Lung (tissue), 12 donors: ENCODE data around the gene RGMA. TPM values are rescaled to one million over a fixed set of nuclear protein-coding genes. Genes with fewer than 3 reads are reported as not detected.
A peak's percentile ranks its signal among the peaks of the same experiment; 100 is the strongest.

Experiments used
- ATAC-seq: fragments of 200-7000 bp; cut with Tn5 transposase; one replicate; pipeline ENCODE4 v1.9.1; 2020; ENCODE audit warnings: moderate number of reproducible peaks; ENCODE audit not compliant: insufficient read depth, low FRiP score
- DNase-seq, 3 donors: peaks; one replicate each; pipeline ENCODE4 v3.0.0-alpha.2; 2013 to 2017
- H3K27ac ChIP-seq, 2 donors: one replicate each; pipeline ENCODE4 v1.5.1; 2013; ENCODE audit warnings: mild to moderate bottlenecking in 2 of 2, moderate library complexity in 2 of 2, control low read depth in 1 of 2, inconsistent platforms in 1 of 2, low read depth in 1 of 2, low read length in 1 of 2
- H3K27me3 ChIP-seq, 3 donors: one replicate each; pipeline ENCODE4 v1.5.1; 2013; ENCODE audit warnings: low read length in 2 of 3; ENCODE audit not compliant: control insufficient read depth in 3 of 3, insufficient read depth in 3 of 3
- H3K36me3 ChIP-seq, 4 donors: one replicate each; pipeline ENCODE4 v1.5.1; 2013; ENCODE audit warnings: low read length in 4 of 4, mild to moderate bottlenecking in 1 of 4, moderate library complexity in 1 of 4; ENCODE audit not compliant: control insufficient read depth in 4 of 4, insufficient read depth in 4 of 4
- H3K4me1 ChIP-seq, 5 donors: one replicate each; pipeline ENCODE4 v1.5.1; 2013; ENCODE audit warnings: low read length in 5 of 5, mild to moderate bottlenecking in 2 of 5, moderate library complexity in 1 of 5; ENCODE audit not compliant: control insufficient read depth in 5 of 5, insufficient read depth in 5 of 5
- H3K4me3 ChIP-seq: one replicate; pipeline ENCODE4 v1.5.1; 2013; ENCODE audit warnings: mild to moderate bottlenecking, control low read depth, moderate library complexity
- H3K9ac ChIP-seq, 2 donors: one replicate each; pipeline ENCODE4 v1.5.1; 2013; ENCODE audit warnings: low read length in 2 of 2, control low read depth in 1 of 2; ENCODE audit not compliant: insufficient read depth in 1 of 2
- H3K9me3 ChIP-seq, 4 donors: one replicate each; pipeline ENCODE4 v1.5.1; 2013; ENCODE audit warnings: low read length in 3 of 4, mild to moderate bottlenecking in 1 of 4, moderate library complexity in 1 of 4; ENCODE audit not compliant: control insufficient read depth in 4 of 4, insufficient read depth in 3 of 4
- WGBS, 2 donors: extraction: QIAGEN DNeasy Blood & Tissue Kit; methylation state at CpG; one replicate each; pipeline ENCODE4 v1.1.7; 2013; 5-methylcytosine and 5-hydroxymethylcytosine counted together
- polyA plus RNA-seq, 2 donors: library from polyadenylated mRNA; stranded (reverse); fragments of 200-250 nt; gene quantifications; one replicate each; pipeline ENCODE4 v1.2.1, GENCODE V29; 2013
- total RNA-seq, 2 donors: library from RNA; depleted of rRNA in 1 of 2; stranded (reverse); fragments of >200 nt in 1 of 2; gene quantifications; one replicate each; pipeline ENCODE4 v1.2.1, GENCODE V29; 2014 to 2021
- TF ChIP-seq, protein P1 (sequence below): IDR thresholded peaks from 2 replicates; pipeline ENCODE4 v1.5.1; 2012; ENCODE audit warnings: mild to moderate bottlenecking; ENCODE audit errors: control extremely low read depth, extremely low read depth
- donor health status: control.
- donor health status: control.
- donor health status: Bipolar disorder and iron deficiency.
- donor health status: healthy.
- donor health status: DM: yes; HTN: yes; CAD: no.

The RGMA gene
- total and polyA plus RNA-seq, 4 donors = 2.3 to 11.3 (median 5.0) TPM

DNA sequence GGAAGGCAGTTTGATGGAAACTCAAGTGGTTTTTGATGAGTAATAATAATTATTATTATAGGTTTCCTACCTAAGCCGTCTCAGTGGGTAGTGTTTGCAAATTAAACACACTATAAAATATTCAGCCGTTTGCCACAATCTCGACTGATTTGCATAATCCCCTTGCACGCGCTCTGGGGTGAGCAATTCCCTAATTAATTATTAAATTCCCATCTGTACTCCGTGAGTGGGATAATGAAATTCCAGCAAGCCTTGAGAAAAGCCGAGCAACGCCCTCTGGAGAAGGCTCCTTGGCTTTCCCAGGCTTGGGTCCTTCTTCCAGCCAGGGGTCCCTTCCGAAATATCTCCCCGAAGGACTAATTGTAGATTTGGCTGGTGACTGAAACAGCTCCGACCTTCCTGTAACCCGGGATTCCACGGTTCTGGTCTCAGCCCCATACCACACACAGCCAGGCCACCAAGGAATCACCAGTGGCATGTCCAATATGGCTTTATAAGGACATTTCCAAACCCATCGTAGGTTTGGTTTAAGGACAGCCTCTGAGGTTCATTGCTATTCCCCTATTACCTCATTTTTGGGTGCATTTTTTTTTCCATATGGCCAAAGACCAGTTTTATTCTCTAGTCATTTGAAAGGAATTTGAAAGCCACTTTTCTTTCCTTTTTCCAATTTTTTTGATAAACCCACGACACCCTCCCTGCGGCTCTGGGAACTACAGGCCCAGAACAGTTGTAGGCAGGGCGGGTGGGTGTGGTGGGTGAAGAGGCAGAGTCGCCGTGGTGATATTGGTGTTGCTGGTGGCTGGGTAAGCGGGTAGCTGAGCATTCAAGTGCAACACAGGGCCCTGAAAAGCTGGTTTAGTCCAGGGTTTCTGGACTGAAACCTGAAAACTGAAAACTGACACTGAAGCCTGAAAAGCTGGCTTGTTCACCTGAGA lies 33.2 kb upstream of the RGMA start:
- WGBS, 2 donors = 88 to 93% methylated on average over 20 of the region's 20 CpGs
- H3K4me3 ChIP-seq = no peak overlapping the region
- H3K36me3 ChIP-seq = no peaks in the 10 kb centered on the region
- no peaks in the 10 kb centered on the region for H3K4me1 ChIP-seq
- peak in 2 of 3 donors; percentile 7 to 22 for DNase-seq
- H3K27me3 ChIP-seq = no peaks in the 10 kb centered on the region
- peaks cover 0 to 2% (median 0%) of the 10 kb centered on the region in 4 donors for H3K9me3 ChIP-seq
- TF ChIP-seq, protein P1, sequence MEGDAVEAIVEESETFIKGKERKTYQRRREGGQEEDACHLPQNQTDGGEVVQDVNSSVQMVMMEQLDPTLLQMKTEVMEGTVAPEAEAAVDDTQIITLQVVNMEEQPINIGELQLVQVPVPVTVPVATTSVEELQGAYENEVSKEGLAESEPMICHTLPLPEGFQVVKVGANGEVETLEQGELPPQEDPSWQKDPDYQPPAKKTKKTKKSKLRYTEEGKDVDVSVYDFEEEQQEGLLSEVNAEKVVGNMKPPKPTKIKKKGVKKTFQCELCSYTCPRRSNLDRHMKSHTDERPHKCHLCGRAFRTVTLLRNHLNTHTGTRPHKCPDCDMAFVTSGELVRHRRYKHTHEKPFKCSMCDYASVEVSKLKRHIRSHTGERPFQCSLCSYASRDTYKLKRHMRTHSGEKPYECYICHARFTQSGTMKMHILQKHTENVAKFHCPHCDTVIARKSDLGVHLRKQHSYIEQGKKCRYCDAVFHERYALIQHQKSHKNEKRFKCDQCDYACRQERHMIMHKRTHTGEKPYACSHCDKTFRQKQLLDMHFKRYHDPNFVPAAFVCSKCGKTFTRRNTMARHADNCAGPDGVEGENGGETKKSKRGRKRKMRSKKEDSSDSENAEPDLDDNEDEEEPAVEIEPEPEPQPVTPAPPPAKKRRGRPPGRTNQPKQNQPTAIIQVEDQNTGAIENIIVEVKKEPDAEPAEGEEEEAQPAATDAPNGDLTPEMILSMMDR = no peak
- no peak overlapping the region for H3K27ac ChIP-seq
- H3K9ac ChIP-seq = no peak overlapping the region
- no peak for ATAC-seq

DNA sequence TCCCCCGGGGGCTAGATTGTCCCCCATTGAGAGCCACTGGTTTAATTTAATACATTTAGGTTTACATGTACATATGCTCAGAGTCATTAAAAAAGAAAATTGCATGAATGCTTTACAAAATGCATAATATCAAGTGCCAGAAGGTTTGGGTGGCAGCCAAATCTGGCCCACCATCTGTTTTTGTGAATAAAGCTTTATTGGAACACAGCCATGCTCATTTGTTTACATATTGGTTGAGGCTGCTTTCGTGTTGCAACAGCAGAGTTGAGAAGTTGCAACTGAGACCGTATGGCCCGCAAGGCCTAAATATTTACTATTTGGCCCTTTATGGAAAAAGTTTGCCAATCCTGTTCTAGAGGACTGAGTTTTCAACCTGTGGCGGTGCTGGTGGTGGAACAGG lies 32.1 kb upstream of the RGMA start:
- Histone ChIP-seq H3K4me1 (no peaks in the 10 kb centered on the region), H3K9me3 (peaks cover 0 to under 1% (median 0%) of the 10 kb centered on the region in 4 donors), H3K9ac (no peak overlapping the region), H3K27me3 (no peaks in the 10 kb centered on the region), H3K27ac (no peak overlapping the region), H3K4me3 (no peak overlapping the region), H3K36me3 (no peaks in the 10 kb centered on the region)
- DNase-seq (peak in 2 of 3 donors; percentile 12 to 29), ATAC-seq (no peak)
- TF ChIP-seq, protein P1 = no peak
- WGBS, 2 donors = 82 to 85% methylated on average over 5 of the region's 5 CpGs

DNA sequence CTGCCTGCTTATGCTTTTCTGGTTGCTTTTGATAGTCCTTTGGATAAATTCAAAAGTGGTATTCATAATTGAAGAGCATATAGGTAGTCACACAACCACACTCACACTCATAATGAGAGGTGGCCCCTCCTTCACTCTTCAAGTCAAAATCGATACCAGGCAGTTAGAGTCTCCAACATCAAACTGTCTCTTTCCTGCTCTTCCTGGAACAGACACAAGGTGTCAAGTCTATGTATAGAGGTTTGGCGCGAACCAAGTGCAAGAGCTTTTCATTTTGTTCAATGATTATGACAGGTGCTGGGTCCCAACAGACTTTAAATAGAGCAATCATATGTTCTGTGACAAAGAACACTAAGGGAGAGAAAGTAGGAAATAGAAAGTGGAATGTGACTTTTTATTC lies 29.9 kb upstream of the RGMA start:
- 85 to 93% methylated on average over 3 of the region's 3 CpGs for WGBS, 2 donors
- ATAC-seq (no peak), DNase-seq (no peak)
- Histone ChIP-seq H3K27me3 (no peaks in the 10 kb centered on the region), H3K4me3 (no peak overlapping the region), H3K36me3 (no peaks in the 10 kb centered on the region), H3K4me1 (no peaks in the 10 kb centered on the region), H3K27ac (no peak overlapping the region), H3K9me3 (no peaks in the 10 kb centered on the region), H3K9ac (no peak overlapping the region)
- TF ChIP-seq, protein P1 = no peak
